ELF-1 (cell line): Measurements from ENCODE around the gene EXOC3.
"Not testable (repeated sequence)": the region's sequence is repeated elsewhere in the genome, so short reads cannot be mapped to it uniquely, and the experiment has no call there.

Source experiments
- DNase-seq: peaks from one replicate; pipeline ENCODE4 v3.0.0-alpha.2; 2016; ENCODE audit warnings: low read depth, low spot score

The EXOC3 gene

GRCh38 chr5:442335-443238 lies at the start of gene EXOC3:
Gene EXOC3 (plus strand): TSS chr5:443176. CDS start chr5:446206, 3,030 bp downstream.
- DNase-seq = peak; percentile 76

GRCh38 chr5:393846-394275 lies 49.1 kb upstream of the EXOC3 start:
- peak; percentile 68 for DNase-seq

GRCh38 chr5:394671-395155 lies 48.3 kb upstream of the EXOC3 start:
- DNase-seq = no peak

- DNase-seq = peak; percentile 72
Measured at GRCh38 chr5:395156-395920, 47.6 kb upstream of the EXOC3 start.

- no peak for DNase-seq
Measured at GRCh38 chr5:395921-396530, 47.0 kb upstream of the EXOC3 start.

- DNase-seq = no peak
Measured at GRCh38 chr5:396531-396961, 46.4 kb upstream of the EXOC3 start.

- DNase-seq = not testable (repeated sequence)
Measured at GRCh38 chr5:398141-398474, 44.9 kb upstream of the EXOC3 start.

GRCh38 chr5:398475-399295 lies 44.3 kb upstream of the EXOC3 start:
- DNase-seq = no peak

- peak; percentile 55 for DNase-seq
Measured at GRCh38 chr5:399296-400281, 43.4 kb upstream of the EXOC3 start.

GRCh38 chr5:400282-401145 lies 42.5 kb upstream of the EXOC3 start:
- no peak for DNase-seq

- DNase-seq = no peak
Measured at GRCh38 chr5:401146-402034, 41.6 kb upstream of the EXOC3 start.

- not testable (repeated sequence) for DNase-seq
Measured at GRCh38 chr5:402219-402614, 40.8 kb upstream of the EXOC3 start.

GRCh38 chr5:402615-403359 lies 40.2 kb upstream of the EXOC3 start:
- DNase-seq = no peak

- no peak for DNase-seq
Measured at GRCh38 chr5:403995-404394, 39.0 kb upstream of the EXOC3 start.

GRCh38 chr5:404666-405241 lies 38.2 kb upstream of the EXOC3 start:
- DNase-seq = no peak

GRCh38 chr5:405421-405820 lies 37.6 kb upstream of the EXOC3 start:
- DNase-seq = no peak

- DNase-seq = no peak
Measured at GRCh38 chr5:406041-406440, 36.9 kb upstream of the EXOC3 start.
